GM06990 (cell line): ENCODE measurements around the gene SLC30A7.
"Not testable (repeated sequence)": the region's sequence is repeated elsewhere in the genome, so short reads cannot be mapped to it uniquely, and the experiment has no call there.

Source experiments
- DNase-seq: peaks from one replicate; pipeline ENCODE4 v3.0.0-alpha.2; 2011; ENCODE audit not compliant: insufficient read length; ENCODE audit errors: extremely low read depth
- H3K27me3 ChIP-seq: replicated peaks from 2 replicates; pipeline ENCODE4 v1.6.0; 2011; ENCODE audit warnings: low read length; ENCODE audit not compliant: control insufficient read depth, insufficient read depth
- H3K36me3 ChIP-seq: 2 replicates; pipeline ENCODE4 v1.5.1; 2011; ENCODE audit warnings: low read length; ENCODE audit not compliant: control insufficient read depth, insufficient read depth
- H3K4me3 ChIP-seq: replicated peaks from 2 replicates; pipeline ENCODE4 v1.5.1; 2011; ENCODE audit warnings: low read depth, mild to moderate bottlenecking, control low read depth, low read length
- CTCF ChIP-seq: IDR thresholded peaks from 2 replicates; pipeline ENCODE4 v1.5.1; 2011; ENCODE audit warnings: low read length, control low read depth, mild to moderate bottlenecking, inconsistent platforms; ENCODE audit not compliant: insufficient read depth, poor library complexity, severe bottlenecking

Gene SLC30A7

GRCh38 chr1:100931716-100932115 lies 35.8 kb downstream of the SLC30A7 start:
- Histone ChIP-seq H3K4me3 (no peak overlapping the region), H3K27me3 (no peaks in the 10 kb centered on the region), H3K36me3 (no peaks in the 10 kb centered on the region; the same call in 1 of the 2 replicates)
- no peak for TF ChIP-seq CTCF
- no peak for DNase-seq

- not testable (repeated sequence) for H3K4me3 ChIP-seq, H3K27me3 ChIP-seq, DNase-seq, H3K36me3 ChIP-seq
Measured at GRCh38 chr1:100933555-100933954, 37.7 kb downstream of the SLC30A7 start.

GRCh38 chr1:100936194-100936967 lies 40.5 kb downstream of the SLC30A7 start:
- TF ChIP-seq CTCF: no peak
- Histone ChIP-seq H3K27me3 (no peaks in the 10 kb centered on the region), H3K36me3 (no peaks in the 10 kb centered on the region), H3K4me3 (no peak overlapping the region)
- no peak for DNase-seq

- peaks cover 5% of the 10 kb centered on the region for H3K36me3 ChIP-seq
- DNase-seq: no peak
- no peak overlapping the region for H3K4me3 ChIP-seq
- no peaks in the 10 kb centered on the region for H3K27me3 ChIP-seq
- no peak for TF ChIP-seq CTCF
Measured at GRCh38 chr1:100941098-100941527, 45.2 kb downstream of the SLC30A7 start.

GRCh38 chr1:100941580-100942216 lies 45.8 kb downstream of the SLC30A7 start:
- Histone ChIP-seq H3K27me3 (no peaks in the 10 kb centered on the region), H3K36me3 (peaks cover 5% of the 10 kb centered on the region)

More at GRCh38 chr1:100941580-100942216, 45.8 kb downstream of the SLC30A7 start:
- no peak for DNase-seq
- H3K4me3 ChIP-seq: no peak overlapping the region
- TF ChIP-seq CTCF: no peak
